ENCODE data around the gene DIP2C. TPM values are rescaled to one million over a fixed set of nuclear protein-coding genes. Genes with fewer than 3 reads are reported as not detected.

DIP2C gene
- total and polyA plus RNA-seq, 4 donors: 6.4 to 40.2 (median 23.8) TPM

DNA sequence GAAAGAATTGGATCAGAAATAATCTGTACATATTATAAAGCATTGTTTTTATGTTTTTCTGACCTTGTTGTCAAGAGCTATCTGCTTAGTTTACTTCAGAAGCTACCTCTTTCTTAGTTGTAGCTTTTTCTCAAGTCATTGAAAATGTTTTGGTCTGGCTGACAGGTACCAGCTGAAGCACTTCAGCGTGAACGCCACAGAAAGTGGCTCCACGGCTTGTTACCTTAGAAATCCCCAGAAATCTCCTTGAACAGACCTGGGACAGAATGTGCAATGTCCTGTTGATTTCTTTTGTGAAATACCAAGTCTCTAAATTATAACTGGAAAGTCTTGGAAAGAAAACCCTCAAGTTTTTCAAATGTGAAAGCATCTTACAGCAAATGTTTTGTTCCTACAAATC lies 457.4 kb downstream of the DIP2C start:
- ATAC-seq (ENCODE audit: low FRiP score) (no peak), DNase-seq (no peak)
- Histone ChIP-seq H3K27me3 (ENCODE audit: control insufficient read depth in 1 of 2, insufficient read depth in 2 of 2, low read length in 1 of 2) (no peaks in the 10 kb centered on the region), H3K4me1 (ENCODE audit: control insufficient read depth in 1 of 2, insufficient read depth in 2 of 2, low read length in 2 of 2) (peaks cover 0 to 5% of the 10 kb centered on the region in 2 donors), H3K36me3 (ENCODE audit: control insufficient read depth in 1 of 2, insufficient read depth in 2 of 2, low read length in 1 of 2) (no peaks in the 10 kb centered on the region), H3K27ac (ENCODE audit: low read depth in 1 of 2, low read length in 2 of 2) (no peak overlapping the region), H3K4me3 (ENCODE audit: low read length in 2 of 2) (no peak overlapping the region), H3K9me3 (ENCODE audit: control insufficient read depth, low read length) (no peaks in the 10 kb centered on the region)
- intact Hi-C loops (cut with DNase I): no loop called here
- WGBS, 2 donors: 93 to 95% methylated on average over 3 of the region's 3 CpGs

DNA sequence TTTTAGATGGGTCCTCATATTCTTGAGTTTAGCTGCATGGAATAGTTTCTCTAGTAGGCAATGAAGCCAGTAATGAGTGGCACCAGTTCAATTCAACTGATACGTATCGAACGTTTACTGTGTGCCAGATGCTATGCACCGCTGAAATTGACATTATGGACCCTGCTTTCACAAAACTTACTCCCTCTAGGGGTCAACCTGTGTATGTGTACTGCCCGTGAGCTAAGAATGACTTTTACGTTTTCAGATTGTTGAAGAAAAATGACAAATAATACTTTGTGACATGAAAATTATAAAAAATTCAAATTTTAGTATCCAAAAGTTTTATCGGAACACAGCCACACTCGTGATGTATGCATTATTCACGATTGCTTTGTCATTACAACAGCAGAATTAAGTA lies 458.7 kb downstream of the DIP2C start:
- ATAC-seq (ENCODE audit: low FRiP score) (no peak), DNase-seq (no peak)
- WGBS, 2 donors: 90 to 92% methylated on average over 9 of the region's 9 CpGs
- Histone ChIP-seq H3K36me3 (ENCODE audit: control insufficient read depth in 1 of 2, insufficient read depth in 2 of 2, low read length in 1 of 2) (no peaks in the 10 kb centered on the region), H3K4me3 (ENCODE audit: low read length in 2 of 2) (no peak overlapping the region), H3K27me3 (ENCODE audit: control insufficient read depth in 1 of 2, insufficient read depth in 2 of 2, low read length in 1 of 2) (no peaks in the 10 kb centered on the region), H3K4me1 (ENCODE audit: control insufficient read depth in 1 of 2, insufficient read depth in 2 of 2, low read length in 2 of 2) (peaks cover 0 to 5% of the 10 kb centered on the region in 2 donors), H3K9me3 (ENCODE audit: control insufficient read depth, low read length) (no peaks in the 10 kb centered on the region), H3K27ac (ENCODE audit: low read depth in 1 of 2, low read length in 2 of 2) (no peak overlapping the region)
- intact Hi-C loops (cut with DNase I): no loop called here

DNA sequence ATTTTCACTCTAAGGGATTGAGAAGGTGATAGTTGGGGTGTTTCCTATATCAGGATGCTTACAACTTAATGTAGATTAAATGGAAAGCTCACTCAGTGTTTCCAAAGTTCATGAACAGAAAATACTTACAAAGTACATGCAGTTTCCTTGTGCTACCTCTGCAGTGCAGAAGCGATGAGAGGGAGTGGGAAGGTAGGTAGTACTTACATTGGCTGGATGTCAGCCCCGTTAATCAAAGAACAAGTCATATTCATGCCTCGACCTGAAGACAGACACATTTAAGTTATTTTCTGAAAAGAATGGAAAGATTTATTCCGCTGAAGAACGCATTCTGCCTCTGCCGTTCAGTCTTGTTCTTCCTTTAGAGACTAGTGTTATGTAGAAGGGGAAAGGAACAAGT lies 461.1 kb downstream of the DIP2C start:
- H3K4me1 ChIP-seq (ENCODE audit: control insufficient read depth in 1 of 2, insufficient read depth in 2 of 2, low read length in 2 of 2): no peaks in the 10 kb centered on the region
- no peak for DNase-seq
- no peak overlapping the region for H3K27ac ChIP-seq (ENCODE audit: low read depth in 1 of 2, low read length in 2 of 2)
- H3K27me3 ChIP-seq (ENCODE audit: control insufficient read depth in 1 of 2, insufficient read depth in 2 of 2, low read length in 1 of 2): no peaks in the 10 kb centered on the region
- intact Hi-C loops (cut with DNase I): no loop called here
- no peaks in the 10 kb centered on the region for H3K9me3 ChIP-seq (ENCODE audit: control insufficient read depth, low read length)
- no peak overlapping the region for H3K4me3 ChIP-seq (ENCODE audit: low read length in 2 of 2)
- 76 to 85% methylated on average over 6 of the region's 6 CpGs for WGBS, 2 donors
- ATAC-seq (ENCODE audit: low FRiP score): no peak
- no peaks in the 10 kb centered on the region for H3K36me3 ChIP-seq (ENCODE audit: control insufficient read depth in 1 of 2, insufficient read depth in 2 of 2, low read length in 1 of 2)

DNA sequence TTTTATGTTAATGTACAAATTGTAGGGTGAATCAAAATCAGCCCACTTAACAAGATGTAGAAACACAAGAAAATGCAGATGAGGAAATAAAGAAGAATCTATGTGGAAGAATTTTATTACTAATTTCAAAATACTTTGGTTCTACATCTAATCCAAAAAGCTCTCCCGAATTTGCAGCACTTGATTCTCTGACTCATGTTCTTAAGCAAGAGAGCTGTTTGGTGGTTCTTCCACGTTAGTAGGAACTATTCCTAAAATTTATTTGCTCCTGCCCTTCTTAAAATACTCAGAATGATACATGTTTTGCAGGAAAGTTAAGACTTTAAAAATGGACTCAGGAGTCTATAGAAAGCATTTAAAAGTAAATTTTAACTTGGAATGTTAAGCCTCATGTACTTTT lies 462.5 kb downstream of the DIP2C start:
- H3K27me3 ChIP-seq (ENCODE audit: control insufficient read depth in 1 of 2, insufficient read depth in 2 of 2, low read length in 1 of 2): no peaks in the 10 kb centered on the region
- DNase-seq: no peak
- no peak overlapping the region for H3K4me3 ChIP-seq (ENCODE audit: low read length in 2 of 2)
- WGBS, 2 donors: 46 to 50% methylated on average over 2 of the region's 2 CpGs
- no peaks in the 10 kb centered on the region for H3K9me3 ChIP-seq (ENCODE audit: control insufficient read depth, low read length)
- no peak for ATAC-seq (ENCODE audit: low FRiP score)
- no peaks in the 10 kb centered on the region for H3K4me1 ChIP-seq (ENCODE audit: control insufficient read depth in 1 of 2, insufficient read depth in 2 of 2, low read length in 2 of 2)
- intact Hi-C loops (cut with DNase I): no loop called here
- H3K36me3 ChIP-seq (ENCODE audit: control insufficient read depth in 1 of 2, insufficient read depth in 2 of 2, low read length in 1 of 2): no peaks in the 10 kb centered on the region
- no peak overlapping the region for H3K27ac ChIP-seq (ENCODE audit: low read depth in 1 of 2, low read length in 2 of 2)

DNA sequence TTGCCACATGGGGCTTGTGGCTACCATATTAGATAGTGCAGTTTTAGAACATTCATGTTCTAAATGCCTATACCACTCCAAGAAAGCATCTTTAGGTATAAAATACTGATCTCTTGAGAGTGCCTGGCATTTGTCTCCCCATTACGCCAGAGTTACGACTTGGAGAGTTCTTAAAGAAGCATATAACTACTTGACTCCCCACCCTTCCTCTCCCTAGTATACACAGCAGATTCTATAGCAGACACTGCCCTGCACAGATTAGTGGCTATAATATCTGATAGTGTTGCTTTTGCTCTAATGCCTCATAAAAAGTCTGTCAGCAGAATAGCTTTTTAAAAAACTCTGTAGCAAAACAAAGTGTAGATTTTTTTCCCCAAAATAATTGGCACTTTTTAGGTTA lies 463.4 kb downstream of the DIP2C start:
- no peak for ATAC-seq (ENCODE audit: low FRiP score)
- Histone ChIP-seq H3K4me3 (ENCODE audit: low read length in 2 of 2) (no peak overlapping the region), H3K27ac (ENCODE audit: low read depth in 1 of 2, low read length in 2 of 2) (no peak overlapping the region), H3K9me3 (ENCODE audit: control insufficient read depth, low read length) (no peaks in the 10 kb centered on the region), H3K27me3 (ENCODE audit: control insufficient read depth in 1 of 2, insufficient read depth in 2 of 2, low read length in 1 of 2) (no peaks in the 10 kb centered on the region), H3K36me3 (ENCODE audit: control insufficient read depth in 1 of 2, insufficient read depth in 2 of 2, low read length in 1 of 2) (no peaks in the 10 kb centered on the region), H3K4me1 (ENCODE audit: control insufficient read depth in 1 of 2, insufficient read depth in 2 of 2, low read length in 2 of 2) (no peaks in the 10 kb centered on the region)
- intact Hi-C loops (cut with DNase I): no loop called here
- no peak for DNase-seq
- WGBS, 2 donors: 91 to 97% methylated on average over 2 of the region's 2 CpGs

DNA sequence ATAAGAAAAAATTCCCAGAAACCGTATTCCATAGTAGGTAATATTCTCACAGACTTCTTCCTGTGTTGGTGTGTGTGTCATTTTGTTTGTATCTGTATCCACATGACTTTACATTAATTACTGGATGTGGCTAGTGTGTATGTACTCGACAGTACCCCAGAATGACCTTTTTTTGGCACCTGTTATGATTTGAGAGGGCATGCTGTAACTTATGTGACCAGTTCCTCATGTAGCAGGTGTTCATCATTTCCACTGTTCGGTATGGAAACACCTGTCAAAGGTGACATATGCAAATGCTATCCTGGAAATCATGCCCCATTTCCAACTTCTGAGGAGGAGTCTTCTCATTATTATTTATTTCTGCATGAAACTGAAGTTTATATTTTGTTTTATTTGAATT lies 464.9 kb downstream of the DIP2C start:
- 89 to 93% methylated on average over 3 of the region's 3 CpGs for WGBS, 2 donors
- H3K27me3 ChIP-seq (ENCODE audit: control insufficient read depth in 1 of 2, insufficient read depth in 2 of 2, low read length in 1 of 2): no peaks in the 10 kb centered on the region
- H3K9me3 ChIP-seq (ENCODE audit: control insufficient read depth, low read length): no peaks in the 10 kb centered on the region
- H3K4me1 ChIP-seq (ENCODE audit: control insufficient read depth in 1 of 2, insufficient read depth in 2 of 2, low read length in 2 of 2): no peaks in the 10 kb centered on the region
- DNase-seq (no peak), ATAC-seq (ENCODE audit: low FRiP score) (no peak)
- no peak overlapping the region for H3K27ac ChIP-seq (ENCODE audit: low read depth in 1 of 2, low read length in 2 of 2)
- H3K36me3 ChIP-seq (ENCODE audit: control insufficient read depth in 1 of 2, insufficient read depth in 2 of 2, low read length in 1 of 2): no peaks in the 10 kb centered on the region
- no peak overlapping the region for H3K4me3 ChIP-seq (ENCODE audit: low read length in 2 of 2)
- intact Hi-C loops (cut with DNase I): no loop called here

Small RNA genes within 50 kb of the gene (microRNA-seq; reads per million reads assigned to microRNA genes)
- 0.99 to 1.2 reads per million in 2 donors for gene MIR5699

Other genes starting within 250 kb of the DIP2C start
- gene LARP4B, start 242.0 kb upstream of the DIP2C start, total RNA-seq: 10 to 100 TPM; 73.2 to 82.4 TPM
- gene LARP4B, start 242.0 kb upstream of the DIP2C start, polyA plus RNA-seq: 10 to 100 TPM in 1 of 2 donors, 1 to 10 TPM in 1; 8.1 to 12.3 TPM